HepG2 (cell line): ENCODE results near the gene CTDP1. TPM values are rescaled to one million over a fixed set of nuclear protein-coding genes. Genes with fewer than 3 reads are reported as not detected.

Experiments
- AKAP8 ChIP-seq: sonication (generic); formaldehyde crosslinking; IDR thresholded peaks from 2 replicates; pipeline ENCODE4 v1.5.1; 2020; ENCODE audit warnings: mild to moderate bottlenecking, missing genetic modification reagents
- ATF7 ChIP-seq, 2 experiments: fragments of 450-650 bp in 1 of 2; sonication (generic) in 1 of 2; formaldehyde crosslinking in 1 of 2; IDR thresholded peaks; 2 replicates each; pipeline versions ENCODE4 v1.4.0 to v1.6.1; 2016 to 2020; ENCODE audit warnings: antibody characterized with exemption in 1 of 2, mild to moderate bottlenecking in 1 of 2, missing genetic modification reagents in 1 of 2
- ATF7-NPFF ChIP-seq: sonication (generic); formaldehyde crosslinking; IDR thresholded peaks from 2 replicates; pipeline ENCODE4 v1.8.1; 2023; ENCODE audit warnings: mild to moderate bottlenecking, low read depth, missing genetic modification reagents, moderate library complexity
- E2F2 ChIP-seq: sonication (generic); formaldehyde crosslinking; IDR thresholded peaks from 2 replicates; pipeline ENCODE4 v1.4.0; 2020; ENCODE audit warnings: missing genetic modification reagents, borderline replicate concordance
- MBD4 ChIP-seq: IDR thresholded peaks from 2 replicates; pipeline ENCODE4 v1.6.1; 2012; ENCODE audit warnings: low read length, inconsistent platforms, borderline replicate concordance
- MXD1 ChIP-seq: sonication (generic); formaldehyde crosslinking; IDR thresholded peaks from 2 replicates; pipeline ENCODE4 v1.4.0; 2020; ENCODE audit warnings: mild to moderate bottlenecking, missing genetic modification reagents
- NRL ChIP-seq: sonication (generic); formaldehyde crosslinking; IDR thresholded peaks from 2 replicates; pipeline ENCODE4 v1.5.0; 2020; ENCODE audit warnings: missing genetic modification reagents, mild to moderate bottlenecking, moderate library complexity, borderline replicate concordance
- RARG ChIP-seq: sonication (generic); formaldehyde crosslinking; IDR thresholded peaks from 2 replicates; pipeline ENCODE4 v1.4.0; 2020; ENCODE audit warnings: low read depth, mild to moderate bottlenecking, missing genetic modification reagents
- RXRB ChIP-seq: IDR thresholded peaks from 2 replicates; pipeline ENCODE4 v1.6.1; 2016; ENCODE audit warnings: borderline replicate concordance, missing genetic modification reagents, missing compliant biosample characterization
- TCF12 ChIP-seq, 2 experiments: fragments of 450-650 bp in 1 of 2; sonication (generic) in 1 of 2; formaldehyde crosslinking in 1 of 2; IDR thresholded peaks; 2 replicates each; pipeline versions ENCODE4 v1.6.1 to v1.8.0; 2017 to 2022; ENCODE audit warnings: antibody characterized with exemption in 1 of 2, mild to moderate bottlenecking in 1 of 2, missing genetic modification reagents in 1 of 2, moderate library complexity in 1 of 2
- THYN1 ChIP-seq: sonication (generic); formaldehyde crosslinking; IDR thresholded peaks from 2 replicates; pipeline ENCODE4 v1.8.1; 2023; ENCODE audit warnings: low read depth, mild to moderate bottlenecking, moderate library complexity, missing genetic modification reagents, borderline replicate concordance
- ZBTB37 ChIP-seq: sonication (generic); formaldehyde crosslinking; IDR thresholded peaks from 2 replicates; pipeline ENCODE4 v1.4.0; 2020; ENCODE audit warnings: mild to moderate bottlenecking, missing genetic modification reagents
- ZFAT ChIP-seq: sonication (generic); formaldehyde crosslinking; conservative IDR thresholded peaks from 2 replicates; pipeline ENCODE4 v1.8.1; 2023; ENCODE audit warnings: missing genetic modification reagents, inconsistent platforms
- ZFP36L2 ChIP-seq: sonication (generic); formaldehyde crosslinking; IDR thresholded peaks from 2 replicates; pipeline ENCODE4 v1.4.0; 2020; ENCODE audit warnings: missing genetic modification reagents
- ZNF232 ChIP-seq: sonication (generic); formaldehyde crosslinking; IDR thresholded peaks from 2 replicates; pipeline ENCODE4 v1.4.0; 2020; ENCODE audit warnings: missing genetic modification reagents, borderline replicate concordance
- ZNF333 ChIP-seq: sonication (generic); formaldehyde crosslinking; IDR thresholded peaks from 2 replicates; pipeline ENCODE4 v1.4.0; 2020; ENCODE audit warnings: mild to moderate bottlenecking, missing genetic modification reagents, borderline replicate concordance
- ZNF33B ChIP-seq: sonication (generic); formaldehyde crosslinking; IDR thresholded peaks from 2 replicates; pipeline ENCODE4 v1.5.1; 2020; ENCODE audit warnings: mild to moderate bottlenecking, missing genetic modification reagents
- ZNF430 ChIP-seq: sonication (generic); formaldehyde crosslinking; IDR thresholded peaks from 2 replicates; pipeline ENCODE4 v1.9.0; 2021; ENCODE audit warnings: mild to moderate bottlenecking, missing genetic modification reagents
- ZNF484 ChIP-seq: sonication (generic); formaldehyde crosslinking; IDR thresholded peaks from 2 replicates; pipeline ENCODE4 v1.5.1; 2020; ENCODE audit warnings: mild to moderate bottlenecking, low read depth, missing genetic modification reagents, borderline replicate concordance
- ZNF574 ChIP-seq: sonication (generic); formaldehyde crosslinking; IDR thresholded peaks from 2 replicates; pipeline ENCODE4 v1.4.0; 2020; ENCODE audit warnings: missing genetic modification reagents
- ZSCAN12 ChIP-seq: sonication (generic); formaldehyde crosslinking; IDR thresholded peaks from 2 replicates; pipeline ENCODE4 v1.9.0; 2021; ENCODE audit warnings: mild to moderate bottlenecking, missing genetic modification reagents
- polyA plus RNA-seq, 8 experiments: library from polyadenylated mRNA; depleted of rRNA in 3 of 8; stranded (reverse) in 7 of 8; unstranded in 1 of 8; fragments of >200 nt; fragmentation: Illumina TruSeq in 4 of 8; extraction: Trizol in 4 of 8; gene quantifications; 2 replicates each; pipeline versions ENCODE4 v1.2.1 to v1.2.3, GENCODE V29; 2011 to 2016; ENCODE audit warnings: low read depth in 4 of 8, missing spikeins in 1 of 8, mixed read lengths in 1 of 8; ENCODE audit not compliant: insufficient read depth in 1 of 8
- total RNA-seq, 5 experiments: library from RNA; depleted of rRNA; stranded (reverse); fragments of >200 nt; fragmentation: Illumina TruSeq; extraction: Trizol; gene quantifications; 2 replicates each; pipeline ENCODE4 v1.2.3, GENCODE V29; 2016; ENCODE audit warnings: low read depth in 1 of 5

Gene CTDP1
- total and polyA plus RNA-seq, 2 of the 13 experiments (the other 11 are each of a cell fraction or from before 2014, with no cell fraction given), result 6.9 to 11.0 TPM

GRCh38 chr18:79678665-79679551 is 695 bp upstream of the CTDP1 start (continued):
- no peak for TF ChIP-seq ZBTB37 (CRISPR knock-in tag)
- TF ChIP-seq ZNF232, result peak; percentile 84; the same call in 1 of the 2 replicates
- no peak; the same call in 1 of the 2 replicates for TF ChIP-seq ZFAT
- TF ChIP-seq ZNF484, result 0 out of 2 replicates have a peak, but pooled peaks have one; percentile 52
- TF ChIP-seq THYN1 (CRISPR knock-in tag), result no peak
- TF ChIP-seq ATF7 (IDR thresholded peaks at IDR 0.05), result no peak
- peak; percentile 89; the same call in 1 of the 2 replicates for TF ChIP-seq ATF7 (CRISPR knock-in tag; IDR thresholded peaks at IDR 0.05)
- 0 out of 2 replicates have a peak, but pooled peaks have one; percentile 23 for TF ChIP-seq ZNF333 (CRISPR knock-in tag)
- peak; percentile 95 for TF ChIP-seq ZNF574 (CRISPR knock-in tag)
- TF ChIP-seq RXRB, result peak; percentile 85
- peak; percentile 46; the same call in 1 of the 2 replicates for TF ChIP-seq ATF7-NPFF (CRISPR knock-in tag)
- peak; percentile 88; the same call in 1 of the 2 replicates for TF ChIP-seq AKAP8 (CRISPR knock-in tag)
- no peak for TF ChIP-seq TCF12 (IDR thresholded peaks at IDR 0.05)
- TF ChIP-seq TCF12 (CRISPR knock-in tag; IDR thresholded peaks at IDR 0.05), result peak; percentile 75
- TF ChIP-seq ZNF33B (CRISPR knock-in tag), result peak; percentile 76
- no peak for TF ChIP-seq ZFP36L2
- TF ChIP-seq MBD4, result no peak
- peak; percentile 77; the same call in 1 of the 2 replicates for TF ChIP-seq ZNF430 (CRISPR knock-in tag)
- TF ChIP-seq ZSCAN12 (CRISPR knock-in tag), result peak; percentile 86; the same call in 1 of the 2 replicates
- no peak; the same call in 1 of the 2 replicates for TF ChIP-seq RARG
- TF ChIP-seq MXD1 (CRISPR knock-in tag), result peak; percentile 89
- TF ChIP-seq E2F2 (CRISPR knock-in tag), result peak; percentile 36; the same call in 1 of the 2 replicates
- peak; percentile 94 for TF ChIP-seq NRL (CRISPR knock-in tag)
